Measurements from ENCODE around the gene MANEAL.

MANEAL gene

GRCh38 chr1:37794372-37795339 lies 1.0 kb downstream of the MANEAL start (continued):
- no peak for TF ChIP-seq PRDM4 (tag by site-specific recombination; IDR thresholded peaks at IDR 0.05)
- no peak for TF ChIP-seq ZNF175 (tag by site-specific recombination; IDR thresholded peaks at IDR 0.05)
- TF ChIP-seq SP2 (tag by site-specific recombination; IDR thresholded peaks at IDR 0.05) = peak; percentile 71
- 0 out of 2 replicates have a peak, but pooled peaks have one; percentile 5 for TF ChIP-seq ZNF76 (tag by site-specific recombination; IDR thresholded peaks at IDR 0.05; ENCODE audit: borderline replicate concordance, low read depth)
- TF ChIP-seq ZNF280D (tag by site-specific recombination; IDR thresholded peaks at IDR 0.05) = no peak
- TF ChIP-seq KLF10 (tag by site-specific recombination; IDR thresholded peaks at IDR 0.05) = 0 out of 2 replicates have a peak, but pooled peaks have one; percentile 19
- peak; percentile 56 for TF ChIP-seq ZBTB26 (tag by site-specific recombination; optimal IDR thresholded peaks at IDR 0.05)
- TF ChIP-seq ZNF518A (tag by site-specific recombination; conservative IDR thresholded peaks at IDR 0.05; ENCODE audit: low read depth) = no peak

- Histone ChIP-seq H3K36me3 (ENCODE audit: control insufficient read depth in 2 of 2, insufficient read depth in 1 of 2, low read length in 2 of 2) (peaks cover 13 to 48% of the 10 kb centered on the region in 2 experiments; a peak in 2 of 3 replicates), H3K4me1 (ENCODE audit: control insufficient read depth, insufficient read depth, low read length) (peaks cover 7% of the 10 kb centered on the region; the same call in 1 of the 2 replicates), H3K9me3 (ENCODE audit: control insufficient read depth, insufficient read depth, low read depth, low read length) (no peaks in the 10 kb centered on the region), H3K27ac (ENCODE audit: extremely low read depth, low read depth, low read length) (no peak overlapping the region), H3K4me3 (ENCODE audit: low read depth, low read length) (no peak overlapping the region; the same call in 1 of the 2 replicates)
- CTCF ChIA-PET = interaction anchor here (0.6 kb wide), 1 partner anchor 12 kb away, joined by 4 read pairs; the partner anchor contains the start of genes C1orf122 and YRDC
- POLR2A ChIA-PET = interaction anchor here (1.1 to 3.7 kb wide), 2 partner anchors 12 to 64 kb away, joined by 3 to 17 read pairs; partner anchors contain the start of genes C1orf122, MTF1 and YRDC
- TF ChIP-seq KLF9 (tag by site-specific recombination; IDR thresholded peaks at IDR 0.05; ENCODE audit: low read depth) (peak; percentile 81), ZNF548 (tag by site-specific recombination; IDR thresholded peaks at IDR 0.05) (no peak), ZFHX2 (tag by site-specific recombination; conservative IDR thresholded peaks at IDR 0.05) (peak; percentile 40), YY2 (tag by site-specific recombination; IDR thresholded peaks at IDR 0.05) (no peak), ZNF423 (tag by site-specific recombination; IDR thresholded peaks at IDR 0.05) (no peak), REST (tag by site-specific recombination; IDR thresholded peaks at IDR 0.05) (peak; percentile 97), EGR2 (tag by site-specific recombination; IDR thresholded peaks at IDR 0.05; ENCODE audit: low read depth) (peak; percentile 35; the same call in 1 of the 2 replicates), TCF7L2 (IDR thresholded peaks at IDR 0.05; ENCODE audit: borderline replicate concordance, low read depth, low read length) (no peak)
Measured at GRCh38 chr1:37795340-37796125, 1.9 kb downstream of the MANEAL start.
